Stimulated activated naive B cell treated with anti-CD40 and anti-IgM and Interleukin-4, amounts not matched to agents 10 μg/mL and 1 μg/mL and 100 μg/mL, for 72 hours (primary cell): ENCODE results near the gene DUSP19.
A peak's percentile ranks its signal among the peaks of the same experiment; 100 is the strongest.
"Not testable (repeated sequence)": the region's sequence is repeated elsewhere in the genome, so short reads cannot be mapped to it uniquely, and the experiment has no call there.

ENCODE experiments used
- ATAC-seq, 2 donors: fragments of 150-1000 bp; cut with Tn5 transposase; replicated peaks; 2 replicates each; pipeline ENCODE4 v1.10.0; 2021; ENCODE audit warnings: moderate library complexity in 1 of 2
- DNase-seq: peaks from one replicate; pipeline ENCODE4 v3.0.0; 2021
- H3K27ac Mint-ChIP-seq: one replicate; pipeline ENCODE4 v1.8.0; 2022; ENCODE audit warnings: mild to moderate bottlenecking, mixed read lengths
- H3K27me3 Mint-ChIP-seq, 2 donors: one replicate each; pipeline ENCODE4 v1.8.0; 2022; ENCODE audit warnings: mixed read lengths in 2 of 2
- H3K36me3 Mint-ChIP-seq, 2 donors: one replicate each; pipeline ENCODE4 v1.8.0; 2022; ENCODE audit warnings: mixed read lengths in 2 of 2, mild to moderate bottlenecking in 1 of 2
- H3K4me1 Mint-ChIP-seq, 2 donors: one replicate each; pipeline ENCODE4 v1.8.0; 2022; ENCODE audit warnings: mixed read lengths in 2 of 2, mild to moderate bottlenecking in 1 of 2
- H3K4me3 Mint-ChIP-seq, 2 donors: one replicate each; pipeline ENCODE4 v1.8.0; 2022; ENCODE audit warnings: mild to moderate bottlenecking in 2 of 2, mixed read lengths in 2 of 2, moderate library complexity in 1 of 2
- H3K9me3 Mint-ChIP-seq, 2 donors: one replicate each; pipeline ENCODE4 v1.8.0; 2022; ENCODE audit warnings: mixed read lengths in 2 of 2, mild to moderate bottlenecking in 1 of 2

The DUSP19 gene

GRCh38 chr2:183047486-183048125 lies 30.9 kb upstream of the DUSP19 start:
- H3K27ac Mint-ChIP-seq, H3K4me1 Mint-ChIP-seq, ATAC-seq, H3K4me3 Mint-ChIP-seq, H3K36me3 Mint-ChIP-seq, DNase-seq: not testable (repeated sequence)
- Mint-ChIP-seq H3K27me3 (peaks cover 21 to 42% of the 10 kb centered on the region in 2 donors), H3K9me3 (peaks cover 12 to 16% of the 10 kb centered on the region in 2 donors)

- Mint-ChIP-seq H3K9me3 (peaks cover 12% of the 10 kb centered on the region in 2 donors), H3K4me1 (no peaks in the 10 kb centered on the region), H3K4me3 (no peak overlapping the region), H3K27ac (no peak overlapping the region), H3K36me3 (peaks cover 5 to 6% of the 10 kb centered on the region in 2 donors), H3K27me3 (peaks cover 14 to 35% of the 10 kb centered on the region in 2 donors)
- DNase-seq (no peak), ATAC-seq (no peak)
Measured at GRCh38 chr2:183049420-183049819, 29.1 kb upstream of the DUSP19 start.

GRCh38 chr2:183057333-183057985 lies 21.1 kb upstream of the DUSP19 start:
- Mint-ChIP-seq H3K27me3 (peaks cover 22 to 27% of the 10 kb centered on the region in 2 donors), H3K4me3 (no peak overlapping the region), H3K4me1 (no peaks in the 10 kb centered on the region), H3K36me3 (no peaks in the 10 kb centered on the region), H3K27ac (no peak overlapping the region), H3K9me3 (no peaks in the 10 kb centered on the region)
- ATAC-seq: no peak
- DNase-seq: no peak

GRCh38 chr2:183059561-183059960 lies 19.0 kb upstream of the DUSP19 start:
- no peaks in the 10 kb centered on the region for H3K9me3 Mint-ChIP-seq
- no peaks in the 10 kb centered on the region for H3K36me3 Mint-ChIP-seq
- H3K4me3 Mint-ChIP-seq: no peak overlapping the region
- H3K4me1 Mint-ChIP-seq: no peaks in the 10 kb centered on the region
- ATAC-seq (no peak), DNase-seq (no peak)
- peaks cover 26 to 30% of the 10 kb centered on the region in 2 donors for H3K27me3 Mint-ChIP-seq
- no peak overlapping the region for H3K27ac Mint-ChIP-seq

- no peak overlapping the region for H3K27ac Mint-ChIP-seq
- no peaks in the 10 kb centered on the region for H3K4me1 Mint-ChIP-seq
- DNase-seq (no peak), ATAC-seq (no peak)
- H3K9me3 Mint-ChIP-seq: no peaks in the 10 kb centered on the region
- no peak overlapping the region for H3K4me3 Mint-ChIP-seq
- peaks cover 26 to 30% of the 10 kb centered on the region in 2 donors for H3K27me3 Mint-ChIP-seq
- H3K36me3 Mint-ChIP-seq: no peaks in the 10 kb centered on the region
Measured at GRCh38 chr2:183060571-183061231, 17.8 kb upstream of the DUSP19 start.

GRCh38 chr2:183063083-183063482 lies 15.5 kb upstream of the DUSP19 start:
- Mint-ChIP-seq H3K4me1 (no peaks in the 10 kb centered on the region), H3K4me3 (no peak overlapping the region), H3K27me3 (peaks cover 32 to 35% of the 10 kb centered on the region in 2 donors), H3K9me3 (no peaks in the 10 kb centered on the region), H3K36me3 (no peaks in the 10 kb centered on the region), H3K27ac (no peak overlapping the region)
- peak in 1 of 2 donors; percentile 43 for ATAC-seq
- DNase-seq: no peak

GRCh38 chr2:183068561-183068960 lies 10.0 kb upstream of the DUSP19 start:
- Mint-ChIP-seq H3K4me3 (no peak overlapping the region), H3K27me3 (peaks cover 38 to 48% of the 10 kb centered on the region in 2 donors), H3K4me1 (no peaks in the 10 kb centered on the region), H3K9me3 (peaks cover 4 to 8% of the 10 kb centered on the region in 2 donors), H3K36me3 (peaks cover 0 to 4% of the 10 kb centered on the region in 2 donors), H3K27ac (no peak overlapping the region)
- ATAC-seq (no peak), DNase-seq (no peak)

- H3K27me3 Mint-ChIP-seq: peaks cover 35 to 44% of the 10 kb centered on the region in 2 donors
- peaks cover 4 to 8% of the 10 kb centered on the region in 2 donors for H3K9me3 Mint-ChIP-seq
- no peaks in the 10 kb centered on the region for H3K4me1 Mint-ChIP-seq
- no peak overlapping the region for H3K27ac Mint-ChIP-seq
- H3K4me3 Mint-ChIP-seq: no peak overlapping the region
- no peak for ATAC-seq
- no peak for DNase-seq
- H3K36me3 Mint-ChIP-seq: peaks cover 0 to 4% of the 10 kb centered on the region in 2 donors
Measured at GRCh38 chr2:183069174-183069573, 9.4 kb upstream of the DUSP19 start.

GRCh38 chr2:183070942-183071844 lies 7.4 kb upstream of the DUSP19 start:
- no peaks in the 10 kb centered on the region for H3K4me1 Mint-ChIP-seq

GRCh38 chr2:183072177-183072576 lies 6.4 kb upstream of the DUSP19 start:
- no peak overlapping the region for H3K4me3 Mint-ChIP-seq
- peaks cover 25 to 34% of the 10 kb centered on the region in 2 donors for H3K27me3 Mint-ChIP-seq
- peaks cover 0 to 4% of the 10 kb centered on the region in 2 donors for H3K36me3 Mint-ChIP-seq
- H3K9me3 Mint-ChIP-seq: peaks cover 4 to 8% of the 10 kb centered on the region in 2 donors
- ATAC-seq: no peak
- no peaks in the 10 kb centered on the region for H3K4me1 Mint-ChIP-seq
- DNase-seq: no peak
- H3K27ac Mint-ChIP-seq: no peak overlapping the region

More at GRCh38 chr2:183070942-183071844, 7.4 kb upstream of the DUSP19 start:
- Mint-ChIP-seq H3K27me3 (peaks cover 30 to 40% of the 10 kb centered on the region in 2 donors), H3K9me3 (peaks cover 4 to 8% of the 10 kb centered on the region in 2 donors), H3K36me3 (peaks cover 0 to 4% of the 10 kb centered on the region in 2 donors), H3K4me3 (no peak overlapping the region), H3K27ac (no peak overlapping the region)
- DNase-seq (no peak), ATAC-seq (no peak)

GRCh38 chr2:183078163-183078463 lies 434 bp upstream of the DUSP19 start:
- DNase-seq (no peak), ATAC-seq (peak in 1 of 2 donors; percentile 49)

GRCh38 chr2:183079139-183079775 lies 710 bp downstream of the DUSP19 start:
- peak; percentile 33 to 39 for ATAC-seq
- DNase-seq: no peak
- Mint-ChIP-seq H3K9me3 (no peaks in the 10 kb centered on the region), H3K4me3 (peak overlapping the region; percentile 93), H3K36me3 (no peaks in the 10 kb centered on the region), H3K27me3 (peaks cover 0 to 6% of the 10 kb centered on the region in 2 donors), H3K4me1 (peaks cover 3 to 6% of the 10 kb centered on the region in 2 donors), H3K27ac (no peak overlapping the region)

More at GRCh38 chr2:183078163-183078463, 434 bp upstream of the DUSP19 start:
- Mint-ChIP-seq H3K4me3 (peak overlapping the region; percentile 93), H3K4me1 (peaks cover 3 to 6% of the 10 kb centered on the region in 2 donors), H3K36me3 (no peaks in the 10 kb centered on the region), H3K27ac (no peak overlapping the region), H3K9me3 (no peaks in the 10 kb centered on the region), H3K27me3 (peaks cover 0 to 6% of the 10 kb centered on the region in 2 donors)

- Mint-ChIP-seq H3K4me1 (peaks cover 3 to 6% of the 10 kb centered on the region in 2 donors), H3K27me3 (peaks cover 0 to 6% of the 10 kb centered on the region in 2 donors), H3K4me3 (no peak overlapping the region), H3K27ac (no peak overlapping the region), H3K36me3 (no peaks in the 10 kb centered on the region), H3K9me3 (no peaks in the 10 kb centered on the region)
- DNase-seq: no peak
- ATAC-seq: no peak
Measured at GRCh38 chr2:183081911-183082310, 3.4 kb downstream of the DUSP19 start.
